NB4 (cell line): ENCODE results near the gene ITFG2.

ENCODE experiments used
- CTCF ChIP-seq: IDR thresholded peaks from one replicate; pipeline ENCODE4 v1.5.1; 2012; ENCODE audit warnings: low read depth, low read length
- POLR2A ChIP-seq: IDR thresholded peaks from 2 replicates; pipeline ENCODE4 v1.6.1; 2011; ENCODE audit warnings: mild to moderate bottlenecking; ENCODE audit not compliant: insufficient read length; ENCODE audit errors: extremely low read depth

DNA sequence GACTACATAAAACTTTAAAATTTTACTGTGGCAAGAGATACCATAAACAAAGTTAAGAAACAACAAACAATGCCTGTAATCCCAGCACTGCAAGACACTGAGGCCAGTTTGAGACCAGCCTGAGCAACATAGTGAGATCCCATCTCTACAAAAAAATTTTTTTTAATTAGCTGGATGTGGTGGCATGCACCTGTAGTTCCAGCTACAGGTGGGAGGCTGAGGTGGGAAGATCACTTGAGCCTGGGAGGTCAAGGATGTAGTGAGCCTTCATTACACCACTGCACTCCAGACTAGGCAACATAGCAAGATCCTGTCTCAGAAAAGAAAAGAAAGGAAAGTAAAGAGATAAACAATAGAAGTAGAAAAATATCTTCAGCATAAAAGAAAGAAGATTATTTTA lies 47.7 kb downstream of the ITFG2 start:
- TF ChIP-seq CTCF, result no peak
- TF ChIP-seq POLR2A, result no peak
